Caco-2 (cell line): ENCODE results near the gene WDR45. TPM values are rescaled to one million over a fixed set of nuclear protein-coding genes. Genes with fewer than 3 reads are reported as not detected.

ENCODE experiments used
- BruUV-seq: library from RNA; stranded (reverse); fragments of 400-500 nt; replicated peaks from 2 replicates; lab custom pipeline; 2021; lab: Mats Ljungman, UMichigan
- CTCF ChIA-PET: fragments of 300-600 bp; sonication (Branson Sonifier 250); formaldehyde crosslinking; loops from one replicate; lab custom pipeline; 2022; ENCODE audit warnings: antibody characterized with exemption; lab: Charles Lee
- POLR2A ChIA-PET: fragments of 300-600 bp; sonication (Branson Sonifier 250); formaldehyde crosslinking; loops from one replicate; lab custom pipeline; 2022; ENCODE audit warnings: antibody characterized with exemption; lab: Charles Lee
- DNase-seq, 2 experiments: peaks; one replicate each; pipeline versions ENCODE4 v3.0.0 to v3.0.0-alpha.2; 2020 to 2022
- H3K27me3 ChIP-seq: replicated peaks from 2 replicates; pipeline ENCODE4 v1.6.0; 2011; ENCODE audit warnings: low read length; ENCODE audit not compliant: control insufficient read depth, insufficient read depth
- H3K36me3 ChIP-seq: 2 replicates; pipeline ENCODE4 v1.5.1; 2011; ENCODE audit warnings: low read length; ENCODE audit not compliant: control insufficient read depth, insufficient read depth
- H3K4me1 ChIP-seq: fragments of 250-450 bp; sonication (Bioruptor Pico); 2 replicates; pipeline ENCODE4 v1.5.1; 2020; ENCODE audit warnings: mild to moderate bottlenecking
- H3K4me3 ChIP-seq: 2 replicates; pipeline ENCODE4 v1.5.1; 2011; ENCODE audit warnings: low read depth, mild to moderate bottlenecking, control low read depth, low read length
- H3K9me3 ChIP-seq: fragments of 250-450 bp; sonication (Bioruptor Pico); 2 replicates; pipeline ENCODE4 v1.5.1; 2020; ENCODE audit warnings: mild to moderate bottlenecking, moderate library complexity
- H3K27ac Mint-ChIP-seq: one replicate; pipeline ENCODE4 v1.8.0; 2022; ENCODE audit warnings: mixed read lengths; ENCODE audit not compliant: unreplicated experiment
- H3K27me3 Mint-ChIP-seq: one replicate; pipeline ENCODE4 v1.8.0; 2022; ENCODE audit warnings: mixed read lengths; ENCODE audit not compliant: insufficient read depth, unreplicated experiment
- H3K36me3 Mint-ChIP-seq: one replicate; pipeline ENCODE4 v1.8.0; 2022; ENCODE audit warnings: mild to moderate bottlenecking, mixed read lengths; ENCODE audit not compliant: insufficient read depth, unreplicated experiment
- H3K4me1 Mint-ChIP-seq: one replicate; pipeline ENCODE4 v1.8.0; 2022; ENCODE audit warnings: low read depth, mixed read lengths; ENCODE audit not compliant: unreplicated experiment
- H3K4me3 Mint-ChIP-seq: one replicate; pipeline ENCODE4 v1.8.0; 2022; ENCODE audit warnings: mild to moderate bottlenecking, moderate library complexity, mixed read lengths; ENCODE audit not compliant: unreplicated experiment
- H3K9me3 Mint-ChIP-seq: one replicate; pipeline ENCODE4 v1.8.0; 2022; ENCODE audit warnings: mixed read lengths; ENCODE audit not compliant: unreplicated experiment
- intact Hi-C: fragments of 100-400 bp; cut with micrococcal nuclease; formaldehyde crosslinking; loops from one replicate; pipeline ENCODE4 v1.10.0; 2022; ENCODE audit not compliant: unreplicated experiment
- total RNA-seq: library from RNA; stranded (reverse); gene quantifications from 2 replicates; pipeline ENCODE4 v1.2.3, GENCODE V29; 2022
- TF ChIP-seq, protein P1 (sequence below), 2 experiments: fragments of 200-600 bp in 1 of 2; IDR thresholded peaks; 1 replicate in 1 of 2; 2 replicates in 1 of 2; pipeline versions ENCODE4 v1.5.1 to v1.8.0; 2011 to 2022; ENCODE audit warnings: antibody characterized with exemption in 1 of 2, control low read depth in 1 of 2, inconsistent platforms in 1 of 2, low read depth in 1 of 2, low read length in 1 of 2, mild to moderate bottlenecking in 1 of 2, moderate library complexity in 1 of 2; ENCODE audit not compliant: insufficient read depth in 1 of 2, severe bottlenecking in 1 of 2, unreplicated experiment in 1 of 2

Gene WDR45
- total RNA-seq, 1 experiment from 2014 or later = 28.6 TPM

DNA sequence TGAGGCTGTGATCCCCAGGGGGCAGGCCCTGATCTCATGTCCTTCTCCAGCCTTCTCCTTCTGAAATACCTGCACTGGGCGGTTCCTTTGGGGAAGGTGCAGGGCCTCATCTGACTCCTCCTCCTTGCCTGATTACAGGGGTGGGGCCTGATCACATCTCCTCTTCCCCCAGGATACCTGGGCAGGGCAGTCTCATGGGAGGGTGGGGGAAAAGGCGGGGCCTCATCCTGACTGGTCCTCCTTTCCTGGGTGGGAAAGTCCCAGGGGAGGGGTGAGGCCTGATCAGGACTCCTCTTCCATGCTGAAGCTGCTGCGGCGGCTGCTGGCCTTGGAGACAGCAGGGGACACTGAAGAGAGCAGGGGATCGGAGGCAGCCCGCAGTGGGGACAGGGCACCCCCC lies 49.8 kb downstream of the WDR45 start:
- Mint-ChIP-seq H3K27me3 (no peaks in the 10 kb centered on the region), H3K4me3 (no peak overlapping the region), H3K9me3 (no peaks in the 10 kb centered on the region), H3K36me3 (peaks cover 38% of the 10 kb centered on the region), H3K4me1 (peaks cover 6% of the 10 kb centered on the region), H3K27ac (no peak overlapping the region)
- CTCF ChIA-PET = no interaction called here
- TF ChIP-seq, protein P1, sequence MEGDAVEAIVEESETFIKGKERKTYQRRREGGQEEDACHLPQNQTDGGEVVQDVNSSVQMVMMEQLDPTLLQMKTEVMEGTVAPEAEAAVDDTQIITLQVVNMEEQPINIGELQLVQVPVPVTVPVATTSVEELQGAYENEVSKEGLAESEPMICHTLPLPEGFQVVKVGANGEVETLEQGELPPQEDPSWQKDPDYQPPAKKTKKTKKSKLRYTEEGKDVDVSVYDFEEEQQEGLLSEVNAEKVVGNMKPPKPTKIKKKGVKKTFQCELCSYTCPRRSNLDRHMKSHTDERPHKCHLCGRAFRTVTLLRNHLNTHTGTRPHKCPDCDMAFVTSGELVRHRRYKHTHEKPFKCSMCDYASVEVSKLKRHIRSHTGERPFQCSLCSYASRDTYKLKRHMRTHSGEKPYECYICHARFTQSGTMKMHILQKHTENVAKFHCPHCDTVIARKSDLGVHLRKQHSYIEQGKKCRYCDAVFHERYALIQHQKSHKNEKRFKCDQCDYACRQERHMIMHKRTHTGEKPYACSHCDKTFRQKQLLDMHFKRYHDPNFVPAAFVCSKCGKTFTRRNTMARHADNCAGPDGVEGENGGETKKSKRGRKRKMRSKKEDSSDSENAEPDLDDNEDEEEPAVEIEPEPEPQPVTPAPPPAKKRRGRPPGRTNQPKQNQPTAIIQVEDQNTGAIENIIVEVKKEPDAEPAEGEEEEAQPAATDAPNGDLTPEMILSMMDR (IDR thresholded peaks at IDR 0.05; ENCODE audit: insufficient read depth in 1 of 2, low read depth in 1 of 2, low read length in 1 of 2, severe bottlenecking in 1 of 2, unreplicated experiment in 1 of 2) = no peak
- intact Hi-C loops = no loop called here
- POLR2A ChIA-PET = no interaction called here
- H3K27me3 ChIP-seq = no peaks in the 10 kb centered on the region
- H3K4me1 ChIP-seq = no peaks in the 10 kb centered on the region; the same call in 1 of the 2 replicates
- DNase-seq = peak; percentile 59 to 80
- no TSS peak for BruUV-seq
- no peak overlapping the region for H3K4me3 ChIP-seq
- H3K36me3 ChIP-seq = no peaks in the 10 kb centered on the region
- H3K9me3 ChIP-seq = no peaks in the 10 kb centered on the region

Other genes with a start within 250 kb of the WDR45 start
- 19.5 and 24.1 TPM in 2 replicates for gene PCSK1N, start 244.3 kb downstream of the WDR45 start, total RNA-seq
- gene TIMM17B, start 182.1 kb downstream of the WDR45 start, total RNA-seq = 82.5 and 90.6 TPM in 2 replicates
- 111 and 114 TPM in 2 replicates for gene PQBP1, start 182.0 kb downstream of the WDR45 start, total RNA-seq
- gene SLC35A2, start 168.2 kb downstream of the WDR45 start, total RNA-seq = 58.8 and 61.4 TPM in 2 replicates
- 12.0 and 13.9 TPM in 2 replicates for gene PIM2, start 160.9 kb downstream of the WDR45 start, total RNA-seq
- gene OTUD5, start 122.3 kb downstream of the WDR45 start, total RNA-seq = 40.1 and 40.6 TPM in 2 replicates
- 0.88 and 0.97 TPM in 2 replicates for gene KCND1, start 108.0 kb downstream of the WDR45 start, total RNA-seq
- gene GRIPAP1, start 77.6 kb downstream of the WDR45 start, total RNA-seq = 43.1 and 43.6 TPM in 2 replicates
- 28.1 and 32.0 TPM in 2 replicates for gene TFE3, start 36.5 kb downstream of the WDR45 start, total RNA-seq
- gene CCDC120, start 20.9 kb downstream of the WDR45 start, total RNA-seq = 16.7 and 17.6 TPM in 2 replicates
- gene PRAF2, start 5.9 kb downstream of the WDR45 start, total RNA-seq = 3.2 and 5.4 TPM in 2 replicates
- gene GPKOW, start 43.8 kb upstream of the WDR45 start, total RNA-seq = 25.4 and 25.6 TPM in 2 replicates
- gene MAGIX, start 82.9 kb upstream of the WDR45 start, total RNA-seq = 1.5 and 2.1 TPM in 2 replicates
- 54.2 and 73.9 TPM in 2 replicates for gene PLP2, start 92.0 kb upstream of the WDR45 start, total RNA-seq
- gene PRICKLE3, start 106.5 kb upstream of the WDR45 start, total RNA-seq = 8.4 and 10.9 TPM in 2 replicates
- gene SYP, start 120.3 kb upstream of the WDR45 start, total RNA-seq = 18.3 and 23.3 TPM in 2 replicates
- gene CACNA1F, start 153.5 kb upstream of the WDR45 start, total RNA-seq = 0.05 and 0.09 TPM in 2 replicates
- 16.7 and 17.4 TPM in 2 replicates for gene CCDC22, start 155.6 kb upstream of the WDR45 start, total RNA-seq
- 0.84 and 0.88 TPM in 2 replicates for gene FOXP3, start 184.8 kb upstream of the WDR45 start, total RNA-seq
- 3.9 and 4.3 TPM in 2 replicates for gene PPP1R3F, start 189.9 kb upstream of the WDR45 start, total RNA-seq
- not detected in 2 replicates for gene GAGE10, start 223.8 kb upstream of the WDR45 start, total RNA-seq
- gene GAGE12J, start 242.2 kb upstream of the WDR45 start, total RNA-seq = not detected in 2 replicates